ENCODE measurements around the gene SCYL1.

The SCYL1 gene

GRCh38 chr11:65493367-65494176, 31.3 kb upstream of the SCYL1 start:
- DNase-seq (ENCODE audit: low read depth), result no peak

- DNase-seq (ENCODE audit: low read depth), result no peak
These were observed 28.4 kb upstream of the SCYL1 start for GRCh38 chr11:65496304-65497140.

GRCh38 chr11:65497141-65498041, 27.5 kb upstream of the SCYL1 start:
- DNase-seq (ENCODE audit: low read depth), result peak; percentile 95

GRCh38 chr11:65498042-65498726, 26.7 kb upstream of the SCYL1 start:
- peak; percentile 54 for DNase-seq (ENCODE audit: low read depth)

- no peak for DNase-seq (ENCODE audit: low read depth)
These were observed 26.2 kb upstream of the SCYL1 start for GRCh38 chr11:65498727-65498976.

GRCh38 chr11:65498977-65499712, 25.7 kb upstream of the SCYL1 start, which contains the start of gene MALAT1:
MALAT1 (plus strand) TSS chr11:65499045.
- DNase-seq (ENCODE audit: low read depth), result peak; percentile 93

- no peak for DNase-seq (ENCODE audit: low read depth)
These were observed 25.0 kb upstream of the SCYL1 start for GRCh38 chr11:65499713-65500386.

GRCh38 chr11:65500387-65501185, 24.3 kb upstream of the SCYL1 start:
- no peak for DNase-seq (ENCODE audit: low read depth)

- no peak for DNase-seq (ENCODE audit: low read depth)
These were observed 23.8 kb upstream of the SCYL1 start for GRCh38 chr11:65501186-65501471.

- DNase-seq (ENCODE audit: low read depth), result no peak
These were observed 23.2 kb upstream of the SCYL1 start for GRCh38 chr11:65501472-65502273.

GRCh38 chr11:65502274-65502554, 22.7 kb upstream of the SCYL1 start:
- no peak for DNase-seq (ENCODE audit: low read depth)

- no peak for DNase-seq (ENCODE audit: low read depth)
These were observed 22.1 kb upstream of the SCYL1 start for GRCh38 chr11:65502555-65503367.

GRCh38 chr11:65503368-65503948, 21.4 kb upstream of the SCYL1 start:
- no peak for DNase-seq (ENCODE audit: low read depth)

GRCh38 chr11:65503949-65504673, 20.8 kb upstream of the SCYL1 start:
- DNase-seq (ENCODE audit: low read depth), result no peak

- DNase-seq (ENCODE audit: low read depth), result no peak
These were observed 20.0 kb upstream of the SCYL1 start for GRCh38 chr11:65504674-65505465.

GRCh38 chr11:65505466-65506289, 19.2 kb upstream of the SCYL1 start:
- no peak for DNase-seq (ENCODE audit: low read depth)
